SKM-1 treated with dmso at 0.1 percent for 144 hours (cell line): ENCODE measurements around the gene SRPRA.
"Not testable (repeated sequence)": the region's sequence is repeated elsewhere in the genome, so short reads cannot be mapped to it uniquely, and the experiment has no call there.

Experiments used
- DNase-seq: peaks from one replicate; lab custom pipeline; 2025; ENCODE audit not compliant: unreplicated experiment; lab: John Stamatoyannopoulos, UW

SRPRA gene

GRCh38 chr11:126282736-126283591 lies 14.3 kb upstream of the SRPRA start, which contains the start of gene TIRAP:
Gene TIRAP (plus strand): TSS chr11:126283093. CDS start chr11:126290895, 7,802 bp downstream.
- peak; percentile 34 for DNase-seq

GRCh38 chr11:126282361-126282735 lies 13.7 kb upstream of the SRPRA start:
- DNase-seq, result no peak

DNA sequence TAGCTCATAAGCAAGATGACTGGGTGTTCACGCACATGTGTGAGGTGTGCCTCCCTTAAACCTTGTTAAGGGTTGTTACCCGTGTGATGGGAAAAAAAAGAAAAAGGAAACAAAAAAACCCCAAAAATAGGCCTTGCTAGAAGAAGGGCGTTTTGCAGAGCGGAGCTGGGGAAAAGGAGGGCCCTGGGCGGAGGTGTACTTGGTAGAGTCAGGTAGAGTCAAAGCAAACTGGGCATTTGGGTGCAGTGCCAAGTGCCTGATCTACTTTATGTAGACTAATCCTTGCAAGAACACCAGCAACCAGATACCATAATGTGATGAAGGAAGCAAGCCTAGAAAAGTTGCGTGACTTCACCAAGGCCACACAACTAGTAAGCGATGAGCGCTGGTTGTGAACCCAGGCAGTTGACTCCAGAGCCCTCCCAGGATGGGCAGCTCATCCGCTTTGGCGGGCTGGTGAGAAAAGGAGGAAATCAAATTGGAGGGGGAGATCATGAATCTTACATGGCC lies 13.0 kb upstream of the SRPRA start:
- DNase-seq, result peak; percentile 19

- no peak for DNase-seq
These were observed 12.6 kb upstream of the SRPRA start for GRCh38 chr11:126281245-126281644.

DNA sequence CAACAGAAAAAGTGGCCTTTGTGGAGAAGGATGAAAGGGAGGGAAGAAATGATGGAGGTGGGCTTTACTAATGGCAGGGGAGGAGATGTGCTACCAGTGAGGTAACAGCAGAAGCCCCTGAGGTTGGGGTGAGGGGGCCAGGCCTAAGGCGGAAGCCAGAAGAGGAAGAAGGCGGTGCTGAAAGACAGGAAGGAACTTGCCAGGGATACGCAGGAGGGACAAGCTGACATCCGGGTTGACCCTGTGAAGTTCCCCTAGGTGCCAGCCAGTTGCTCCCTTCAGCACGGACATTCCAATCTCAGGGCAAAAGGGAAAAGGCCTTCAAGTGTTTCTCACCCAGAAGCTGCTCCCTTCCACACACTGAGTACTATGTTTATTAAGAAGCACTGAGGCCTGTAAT lies 11.9 kb upstream of the SRPRA start:
- DNase-seq, result peak; percentile 31

- no peak for DNase-seq
These were observed 10.5 kb upstream of the SRPRA start for GRCh38 chr11:126279191-126279590.

DNA sequence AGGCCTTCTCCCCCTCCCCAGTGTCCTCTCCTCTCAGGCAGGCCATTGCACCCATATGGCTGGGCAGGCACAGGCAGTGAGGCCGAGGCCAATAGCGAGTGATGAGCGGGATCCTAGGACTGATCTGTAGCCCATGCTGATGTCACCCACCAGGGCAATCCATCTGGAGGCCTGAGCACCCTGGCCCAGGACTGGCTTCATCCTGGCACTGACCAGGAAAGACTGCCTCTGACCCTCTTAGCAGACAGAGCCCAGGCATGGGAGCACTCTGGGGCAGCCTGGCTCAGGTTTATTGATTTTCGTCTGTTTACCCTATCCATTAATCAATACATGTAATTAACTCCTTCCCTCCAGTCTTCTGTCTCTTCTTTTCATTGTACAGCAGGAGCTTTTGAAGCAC lies 9.1 kb upstream of the SRPRA start:
- DNase-seq, result no peak

GRCh38 chr11:126277322-126277721 lies 8.6 kb upstream of the SRPRA start:
- DNase-seq, result no peak

DNA sequence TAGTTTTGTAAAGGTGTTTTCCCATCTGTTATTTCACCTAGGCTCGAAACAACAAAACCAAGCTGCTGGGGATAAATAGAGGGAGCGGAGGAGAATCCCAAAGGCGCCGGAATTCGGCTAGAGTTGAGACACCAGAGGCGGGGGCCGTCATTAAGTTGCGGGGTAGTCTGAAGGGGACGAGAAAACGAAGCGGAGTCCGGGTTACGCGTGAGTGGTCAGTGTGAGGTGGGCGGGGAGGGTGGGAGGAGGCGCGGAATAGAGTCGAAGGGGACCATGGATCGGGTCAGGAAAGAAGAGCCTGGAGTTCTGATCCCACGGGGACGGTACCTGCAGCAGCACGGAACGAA lies 361 bp downstream of the SRPRA start:
- DNase-seq, result no peak

GRCh38 chr11:126267650-126268049 lies 1.0 kb downstream of the SRPRA start:
- DNase-seq, result no peak

DNA sequence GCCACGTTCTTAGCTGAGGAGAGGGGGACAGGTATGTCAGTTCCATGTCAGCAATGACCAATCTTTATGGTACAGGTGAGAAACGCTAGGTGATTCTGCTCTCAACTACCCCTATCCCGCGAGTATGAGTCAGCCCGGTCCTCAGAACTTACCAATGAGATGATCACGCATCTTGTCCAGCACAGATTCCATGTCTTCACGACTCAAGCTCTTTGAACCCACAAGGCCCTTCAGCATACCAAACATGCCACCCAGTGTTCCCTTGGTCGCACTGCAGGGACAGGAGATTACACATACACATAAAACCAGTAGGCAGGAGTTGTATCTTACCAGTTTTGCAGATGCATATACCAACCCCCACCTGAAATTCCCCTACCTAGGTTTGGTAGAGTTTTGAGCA lies 2.9 kb downstream of the SRPRA start:
- DNase-seq, result no peak

DNA sequence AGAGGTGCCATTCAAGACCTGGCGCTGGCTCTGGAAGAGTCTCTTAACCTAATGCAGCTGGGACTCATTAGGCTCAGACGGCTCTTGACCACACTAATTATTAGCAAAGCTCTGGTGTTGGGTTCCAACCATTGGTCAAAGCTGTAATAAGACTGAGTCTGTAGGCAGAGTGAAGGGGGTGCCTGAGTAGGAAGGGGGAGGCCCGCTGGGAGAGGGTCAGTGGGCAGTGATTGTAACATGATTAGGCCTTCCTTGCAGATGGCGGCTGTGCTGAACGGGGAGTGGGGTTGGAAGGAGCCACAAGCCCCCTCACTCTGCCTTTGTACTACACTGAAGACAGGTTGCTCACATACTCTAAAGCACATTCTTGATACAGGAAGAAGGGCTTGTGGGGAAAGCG lies 5.2 kb downstream of the SRPRA start:
- no peak for DNase-seq

- no peak for DNase-seq
These were observed 6.5 kb downstream of the SRPRA start for GRCh38 chr11:126262216-126262615.

DNA sequence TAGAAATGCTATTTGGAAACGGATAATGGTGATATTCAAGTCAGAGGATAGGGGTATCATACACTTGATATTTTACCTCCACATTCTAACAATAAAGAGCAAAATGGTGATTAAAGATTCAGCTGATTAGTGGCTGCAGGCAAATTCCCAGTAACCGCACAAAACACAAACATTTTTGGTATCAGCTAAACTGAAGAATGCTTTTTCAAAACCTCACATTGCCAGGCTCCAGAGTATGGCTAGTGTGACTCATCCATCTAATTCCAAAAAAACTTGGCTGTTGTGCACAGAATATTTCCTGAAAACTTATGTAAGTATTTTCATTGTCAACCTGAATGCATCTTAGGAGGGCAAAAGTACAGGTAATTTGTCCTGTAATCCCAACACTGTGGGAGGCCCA lies 10.9 kb downstream of the SRPRA start:
- DNase-seq, result no peak

DNA sequence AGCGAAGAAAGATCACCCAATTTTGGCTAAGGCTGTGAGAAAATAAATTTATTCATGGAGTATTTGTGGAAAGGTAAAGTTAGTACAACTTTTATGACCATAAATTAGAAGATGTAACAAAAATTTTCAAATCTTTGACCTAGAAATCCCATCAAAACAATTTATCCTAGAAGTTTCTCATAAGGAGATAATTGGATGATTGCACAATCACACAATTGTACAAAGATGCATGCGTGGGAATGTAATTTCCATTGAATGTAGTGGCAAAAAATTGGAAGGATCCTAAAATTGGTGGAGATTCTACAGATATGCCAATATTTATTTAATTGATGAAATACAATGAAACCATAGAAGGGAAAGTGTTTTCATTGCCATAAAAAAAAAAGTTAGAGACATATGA lies 11.6 kb downstream of the SRPRA start:
- DNase-seq, result no peak

DNA sequence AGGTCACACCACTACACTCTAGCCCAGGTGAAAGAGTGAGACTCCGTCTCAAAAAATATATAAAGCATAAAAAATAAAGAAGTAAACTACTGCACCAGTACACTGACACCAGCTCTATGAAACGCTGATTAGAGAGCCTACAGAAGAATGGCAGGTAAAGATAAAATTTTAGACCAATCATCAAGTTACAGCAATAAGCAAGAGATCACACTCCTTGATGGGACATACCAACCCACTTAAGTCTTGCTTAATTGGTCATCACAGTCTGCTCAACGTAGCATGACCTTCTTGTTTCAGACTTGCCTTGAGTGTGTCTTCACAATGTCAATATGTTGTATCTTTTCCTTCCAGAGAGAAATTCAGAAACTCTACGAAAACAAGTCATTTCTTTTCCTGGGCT lies 12.5 kb downstream of the SRPRA start:
- no peak for DNase-seq

DNA sequence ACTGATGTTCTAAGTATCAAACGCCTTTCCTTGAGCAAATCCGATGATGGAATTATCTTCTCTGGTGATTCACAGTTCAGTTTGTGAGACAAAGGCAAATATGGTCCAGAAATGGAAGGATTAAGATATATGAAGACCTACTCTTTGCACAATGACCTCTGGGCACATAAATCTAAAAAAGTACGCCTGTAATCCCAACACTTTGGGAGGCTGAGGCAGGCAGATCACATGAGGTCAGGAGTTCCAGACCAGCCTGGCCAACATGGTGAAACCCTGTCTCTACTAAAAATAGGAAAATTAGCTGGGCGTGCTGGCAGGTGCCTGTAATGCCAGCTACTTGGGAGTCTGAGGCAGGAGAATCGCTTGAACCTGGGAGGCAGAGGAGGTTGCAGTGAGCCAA lies 13.2 kb downstream of the SRPRA start:
- DNase-seq, result not testable (repeated sequence)

DNA sequence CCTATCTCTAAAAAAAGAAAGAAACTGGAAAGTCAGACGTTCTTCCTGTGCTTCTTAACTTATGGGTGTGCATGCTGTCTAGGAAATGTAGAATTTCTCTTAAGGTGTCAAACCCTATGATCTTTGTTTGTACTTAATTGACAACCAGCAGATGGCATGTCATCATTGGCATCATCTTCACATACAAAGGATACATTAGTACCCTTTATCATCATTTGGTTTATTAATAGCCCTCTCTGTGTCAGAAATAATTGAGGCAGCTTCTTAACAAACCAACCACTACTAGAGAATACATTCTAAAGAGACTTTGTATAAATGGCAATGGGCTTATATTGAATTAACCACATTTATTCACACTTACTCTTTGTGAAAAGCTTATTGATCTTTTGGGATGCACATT lies 13.9 kb downstream of the SRPRA start:
- no peak for DNase-seq

DNA sequence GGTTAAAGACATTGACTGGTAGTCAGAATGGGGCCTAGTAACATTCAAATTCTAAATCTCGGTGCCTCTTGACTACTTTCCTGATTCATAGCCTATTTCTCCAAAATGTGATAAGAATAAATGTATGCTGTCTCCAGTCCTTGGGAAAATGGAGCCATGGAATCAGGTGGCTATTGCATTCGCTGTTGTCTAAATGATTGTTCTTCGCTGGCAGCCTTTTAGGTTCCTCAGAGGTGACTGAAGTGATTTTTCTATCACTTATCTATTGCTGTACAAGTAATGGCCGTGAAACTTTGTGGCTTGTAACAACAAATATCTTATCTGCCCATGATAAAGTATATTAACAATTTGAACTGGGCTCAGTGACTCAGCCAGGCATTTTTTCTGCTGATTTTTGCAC lies 15.4 kb downstream of the SRPRA start:
- no peak for DNase-seq

GRCh38 chr11:126246636-126247035 lies 22.1 kb downstream of the SRPRA start:
- DNase-seq, result no peak

DNA sequence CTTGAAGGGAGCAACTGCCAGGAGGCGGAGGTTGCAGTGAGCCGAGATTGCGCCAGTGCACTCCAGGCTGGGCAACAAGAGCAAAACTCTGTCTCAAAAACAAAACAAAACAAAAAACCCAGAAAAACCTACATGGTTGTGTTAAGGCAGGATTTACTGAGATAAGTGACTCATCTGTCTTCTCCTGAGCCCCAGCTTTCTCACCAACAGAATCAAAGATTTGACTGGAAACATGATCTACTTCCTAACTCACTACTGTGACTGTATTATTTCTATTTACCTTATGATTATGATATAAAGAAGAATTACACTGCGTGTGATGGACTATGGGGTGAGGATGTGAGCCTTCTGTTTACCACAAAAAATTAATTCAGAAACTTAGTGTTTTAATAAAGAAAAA lies 35.3 kb downstream of the SRPRA start:
- DNase-seq, result no peak

GRCh38 chr11:126232683-126233082 lies 36.0 kb downstream of the SRPRA start:
- DNase-seq, result no peak
